ENCODE results near the gene HNRNPAB.

Gene HNRNPAB

DNA sequence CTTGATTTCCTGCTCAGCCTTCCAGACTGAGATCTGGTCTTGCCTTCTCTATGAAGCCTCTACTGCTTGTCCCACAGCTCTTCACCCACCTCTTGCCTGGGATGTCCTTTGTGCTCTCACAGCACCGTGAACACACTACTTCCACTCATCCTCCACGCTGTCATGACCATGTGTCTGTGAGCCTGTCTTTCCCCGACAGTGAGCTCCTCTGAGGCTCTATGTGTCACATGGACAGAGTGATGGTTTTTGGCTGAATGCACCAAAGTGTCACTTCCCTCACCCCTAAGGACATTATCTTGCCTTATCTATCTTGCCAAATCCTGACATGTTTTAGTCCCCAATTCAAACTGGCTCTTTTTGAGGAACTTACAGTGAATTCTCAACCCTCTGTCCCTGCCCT lies 16.9 kb downstream of the HNRNPAB start:
- Histone ChIP-seq H3K9ac (ENCODE audit: low read length) (no peak overlapping the region), H4K91ac (ENCODE audit: low read depth, low read length) (no peak overlapping the region), H4K8ac (ENCODE audit: low read depth, low read length) (no peak overlapping the region), H4K12ac (ENCODE audit: low read depth, low read length) (no peak overlapping the region), H3K4me1 (ENCODE audit: control insufficient read depth in 1 of 2, insufficient read depth in 2 of 2, low read length in 2 of 2) (peaks cover 6 to 7% of the 10 kb centered on the region in 2 experiments), H2AFZ (ENCODE audit: insufficient read depth, low read length, poor library complexity) (no peak overlapping the region), H3K27me3 (ENCODE audit: insufficient read depth, low read length) (no peaks in the 10 kb centered on the region), H3K79me1 (ENCODE audit: low read length) (no peaks in the 10 kb centered on the region), H3K9me3 (ENCODE audit: insufficient read depth, low read depth, low read length) (peaks cover 4% of the 10 kb centered on the region), H3K4ac (ENCODE audit: low read depth, low read length) (no peak overlapping the region), H3K18ac (ENCODE audit: low read length) (no peak overlapping the region), H2BK5ac (ENCODE audit: low read depth, low read length, poor library complexity) (no peak overlapping the region), H3K14ac (ENCODE audit: low read length) (no peak overlapping the region), H2BK120ac (ENCODE audit: insufficient read depth, low read length, poor library complexity) (no peak overlapping the region), H3K23ac (ENCODE audit: low read length) (no peak overlapping the region), H3K4me2 (ENCODE audit: low read length) (no peak overlapping the region), H3K79me2 (ENCODE audit: control insufficient read depth, insufficient read depth, low read length, poor library complexity) (no peaks in the 10 kb centered on the region), H3K27ac (ENCODE audit: low read depth, low read length) (no peak overlapping the region), H2BK12ac (ENCODE audit: low read length) (no peak overlapping the region), H3K36me3 (ENCODE audit: control insufficient read depth in 1 of 2, insufficient read depth in 2 of 2, low read length in 2 of 2) (peaks cover 21 to 42% of the 10 kb centered on the region in 2 experiments), H3K4me3 (ENCODE audit: low read depth, low read length) (no peak overlapping the region), H2AK5ac (ENCODE audit: low read length) (no peak overlapping the region)
- no CpG with 5 or more reads among the region's 3 CpGs for WGBS (ENCODE audit: extremely low coverage, insufficient coverage, insufficient read length)
- DNase-seq, result no peak

DNA sequence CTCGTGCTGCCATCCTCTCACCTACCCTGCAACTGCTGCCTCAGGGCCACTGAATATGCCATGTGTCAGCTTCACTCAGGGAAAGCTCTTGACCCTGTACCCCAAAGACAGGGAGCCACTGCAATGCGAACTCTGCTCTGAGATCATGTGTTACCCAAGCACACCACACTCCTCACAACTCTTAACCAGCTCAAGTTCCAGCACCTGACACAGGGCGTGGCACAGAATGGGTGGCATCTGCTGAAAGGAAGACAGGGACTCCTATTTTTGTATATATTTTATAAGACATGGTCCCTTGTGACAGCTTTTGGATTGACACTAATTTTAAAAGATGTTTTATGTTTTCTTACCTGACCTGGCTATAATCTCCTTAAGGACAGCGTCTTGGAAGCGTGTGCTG lies 17.5 kb downstream of the HNRNPAB start:
- H3K23ac ChIP-seq (ENCODE audit: low read length), result no peak overlapping the region
- H2BK120ac ChIP-seq (ENCODE audit: insufficient read depth, low read length, poor library complexity), result no peak overlapping the region
- H3K79me1 ChIP-seq (ENCODE audit: low read length), result no peaks in the 10 kb centered on the region
- no peak overlapping the region for H3K4ac ChIP-seq (ENCODE audit: low read depth, low read length)
- peak overlapping the region; percentile 21 for H3K9ac ChIP-seq (ENCODE audit: low read length)
- no peak overlapping the region for H3K18ac ChIP-seq (ENCODE audit: low read length)
- H3K4me1 ChIP-seq (ENCODE audit: control insufficient read depth in 1 of 2, insufficient read depth in 2 of 2, low read length in 2 of 2), result peaks cover 6 to 7% of the 10 kb centered on the region in 2 experiments
- no peak overlapping the region for H3K14ac ChIP-seq (ENCODE audit: low read length)
- H2AFZ ChIP-seq (ENCODE audit: insufficient read depth, low read length, poor library complexity), result no peak overlapping the region
- H4K91ac ChIP-seq (ENCODE audit: low read depth, low read length), result no peak overlapping the region
- H3K27ac ChIP-seq (ENCODE audit: low read depth, low read length), result no peak overlapping the region
- H3K79me2 ChIP-seq (ENCODE audit: control insufficient read depth, insufficient read depth, low read length, poor library complexity), result no peaks in the 10 kb centered on the region
- H4K12ac ChIP-seq (ENCODE audit: low read depth, low read length), result no peak overlapping the region
- H3K27me3 ChIP-seq (ENCODE audit: insufficient read depth, low read length), result no peaks in the 10 kb centered on the region
- no peak overlapping the region for H3K4me2 ChIP-seq (ENCODE audit: low read length)
- peaks cover 2% of the 10 kb centered on the region for H3K9me3 ChIP-seq (ENCODE audit: insufficient read depth, low read depth, low read length)
- peaks cover 18 to 38% of the 10 kb centered on the region in 2 experiments for H3K36me3 ChIP-seq (ENCODE audit: control insufficient read depth in 1 of 2, insufficient read depth in 2 of 2, low read length in 2 of 2)
- no peak overlapping the region for H2BK5ac ChIP-seq (ENCODE audit: low read depth, low read length, poor library complexity)
- DNase-seq, result no peak
- WGBS (ENCODE audit: extremely low coverage, insufficient coverage, insufficient read length), result no CpG with 5 or more reads among the region's 5 CpGs
- H3K4me3 ChIP-seq (ENCODE audit: low read depth, low read length), result no peak overlapping the region
- H2BK12ac ChIP-seq (ENCODE audit: low read length), result no peak overlapping the region
- H2AK5ac ChIP-seq (ENCODE audit: low read length), result no peak overlapping the region
- no peak overlapping the region for H4K8ac ChIP-seq (ENCODE audit: low read depth, low read length)

DNA sequence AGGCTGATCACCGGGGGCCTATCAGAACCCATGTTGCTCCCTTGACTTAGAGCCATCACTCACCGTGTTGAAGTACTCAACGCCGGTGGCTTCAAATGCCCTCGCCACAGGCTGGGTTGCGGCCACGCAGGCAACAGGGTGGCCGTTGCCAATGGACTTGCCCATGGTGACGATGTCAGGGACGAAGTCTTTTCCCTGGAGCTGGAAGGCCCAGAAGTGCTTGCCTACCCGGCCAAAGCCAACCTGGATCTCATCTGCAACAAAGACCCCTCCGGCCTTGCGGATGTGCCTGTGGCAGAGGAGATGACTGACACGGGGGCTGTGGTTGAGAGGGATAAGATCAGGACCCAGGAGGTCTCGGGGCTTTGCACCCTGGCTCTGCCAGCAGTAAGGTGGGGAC lies 18.0 kb downstream of the HNRNPAB start:
- Histone ChIP-seq H3K14ac (ENCODE audit: low read length) (no peak overlapping the region), H3K18ac (ENCODE audit: low read length) (no peak overlapping the region), H3K27ac (ENCODE audit: low read depth, low read length) (no peak overlapping the region), H3K4me2 (ENCODE audit: low read length) (no peak overlapping the region), H3K4me3 (ENCODE audit: low read depth, low read length) (no peak overlapping the region), H3K27me3 (ENCODE audit: insufficient read depth, low read length) (no peaks in the 10 kb centered on the region), H3K9me3 (ENCODE audit: insufficient read depth, low read depth, low read length) (peaks cover 3% of the 10 kb centered on the region), H2BK120ac (ENCODE audit: insufficient read depth, low read length, poor library complexity) (no peak overlapping the region), H2BK5ac (ENCODE audit: low read depth, low read length, poor library complexity) (no peak overlapping the region), H3K79me2 (ENCODE audit: control insufficient read depth, insufficient read depth, low read length, poor library complexity) (no peaks in the 10 kb centered on the region), H3K4ac (ENCODE audit: low read depth, low read length) (no peak overlapping the region), H2AFZ (ENCODE audit: insufficient read depth, low read length, poor library complexity) (no peak overlapping the region), H4K12ac (ENCODE audit: low read depth, low read length) (no peak overlapping the region), H4K8ac (ENCODE audit: low read depth, low read length) (no peak overlapping the region), H4K91ac (ENCODE audit: low read depth, low read length) (no peak overlapping the region), H3K23ac (ENCODE audit: low read length) (no peak overlapping the region), H3K4me1 (ENCODE audit: control insufficient read depth in 1 of 2, insufficient read depth in 2 of 2, low read length in 2 of 2) (peaks cover 6 to 7% of the 10 kb centered on the region in 2 experiments), H3K9ac (ENCODE audit: low read length) (no peak overlapping the region), H2BK12ac (ENCODE audit: low read length) (no peak overlapping the region), H3K36me3 (ENCODE audit: control insufficient read depth in 1 of 2, insufficient read depth in 2 of 2, low read length in 2 of 2) (peaks cover 17 to 37% of the 10 kb centered on the region in 2 experiments), H3K79me1 (ENCODE audit: low read length) (no peaks in the 10 kb centered on the region), H2AK5ac (ENCODE audit: low read length) (no peak overlapping the region)
- no peak for DNase-seq
- no CpG with 5 or more reads among the region's 15 CpGs for WGBS (ENCODE audit: extremely low coverage, insufficient coverage, insufficient read length)

DNA sequence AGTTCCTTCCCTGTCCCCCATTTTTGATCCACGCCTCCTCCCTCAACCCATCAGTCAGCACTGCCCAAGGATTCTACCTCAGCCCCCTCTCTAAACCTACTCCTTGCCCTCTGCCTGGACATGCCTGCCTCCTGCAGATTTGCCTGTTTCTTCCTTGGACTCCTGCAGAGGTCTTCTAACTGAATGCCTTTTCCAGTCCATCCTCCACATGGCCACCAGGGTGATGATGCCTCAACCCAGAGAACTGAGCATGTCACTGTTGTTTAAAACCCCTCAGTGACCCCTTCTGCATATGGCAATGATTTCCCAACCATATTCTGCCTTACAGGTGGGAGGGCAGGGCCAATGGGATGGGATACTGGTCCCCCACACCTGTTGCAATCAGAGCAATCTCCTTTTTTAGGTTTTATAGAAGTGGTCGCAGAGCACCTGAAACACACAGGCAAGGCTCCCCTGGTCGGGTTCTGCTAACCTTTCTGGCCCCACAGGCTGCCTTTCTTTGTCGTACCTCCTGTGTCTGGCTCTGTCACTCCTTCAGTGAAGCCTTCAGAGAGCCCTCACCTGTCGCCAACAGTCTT lies 19.0 kb downstream of the HNRNPAB start:
- Histone ChIP-seq H3K79me1 (ENCODE audit: low read length) (no peaks in the 10 kb centered on the region), H3K36me3 (ENCODE audit: control insufficient read depth in 1 of 2, insufficient read depth in 2 of 2, low read length in 2 of 2) (peaks cover 19 to 45% of the 10 kb centered on the region in 2 experiments), H4K91ac (ENCODE audit: low read depth, low read length) (no peak overlapping the region), H2AK5ac (ENCODE audit: low read length) (no peak overlapping the region), H3K4me3 (ENCODE audit: low read depth, low read length) (no peak overlapping the region), H3K14ac (ENCODE audit: low read length) (no peak overlapping the region), H2BK5ac (ENCODE audit: low read depth, low read length, poor library complexity) (no peak overlapping the region), H3K79me2 (ENCODE audit: control insufficient read depth, insufficient read depth, low read length, poor library complexity) (no peaks in the 10 kb centered on the region), H3K18ac (ENCODE audit: low read length) (no peak overlapping the region), H2BK120ac (ENCODE audit: insufficient read depth, low read length, poor library complexity) (no peak overlapping the region), H4K8ac (ENCODE audit: low read depth, low read length) (no peak overlapping the region), H2BK12ac (ENCODE audit: low read length) (no peak overlapping the region), H3K4ac (ENCODE audit: low read depth, low read length) (no peak overlapping the region), H3K4me2 (ENCODE audit: low read length) (no peak overlapping the region), H3K27ac (ENCODE audit: low read depth, low read length) (no peak overlapping the region), H3K23ac (ENCODE audit: low read length) (no peak overlapping the region), H3K27me3 (ENCODE audit: insufficient read depth, low read length) (no peaks in the 10 kb centered on the region), H3K9ac (ENCODE audit: low read length) (no peak overlapping the region), H4K12ac (ENCODE audit: low read depth, low read length) (no peak overlapping the region), H3K4me1 (ENCODE audit: control insufficient read depth in 1 of 2, insufficient read depth in 2 of 2, low read length in 2 of 2) (peaks cover 6 to 7% of the 10 kb centered on the region in 2 experiments), H3K9me3 (ENCODE audit: insufficient read depth, low read depth, low read length) (peaks cover 5% of the 10 kb centered on the region), H2AFZ (ENCODE audit: insufficient read depth, low read length, poor library complexity) (no peak overlapping the region)
- DNase-seq, result no peak
- no CpG with 5 or more reads among the region's 5 CpGs for WGBS (ENCODE audit: extremely low coverage, insufficient coverage, insufficient read length)
